CD4-positive, alpha-beta T cell treated with Interferon alpha-2 for 1 hour (primary cell): ENCODE data around the gene PLCD3.
A peak's percentile ranks its signal among the peaks of the same experiment; 100 is the strongest.

Experiments used
- DNase-seq, 2 donors: peaks; one replicate each; pipeline ENCODE4 v3.0.0-alpha.2; 2020 to 2022

The PLCD3 gene

DNA sequence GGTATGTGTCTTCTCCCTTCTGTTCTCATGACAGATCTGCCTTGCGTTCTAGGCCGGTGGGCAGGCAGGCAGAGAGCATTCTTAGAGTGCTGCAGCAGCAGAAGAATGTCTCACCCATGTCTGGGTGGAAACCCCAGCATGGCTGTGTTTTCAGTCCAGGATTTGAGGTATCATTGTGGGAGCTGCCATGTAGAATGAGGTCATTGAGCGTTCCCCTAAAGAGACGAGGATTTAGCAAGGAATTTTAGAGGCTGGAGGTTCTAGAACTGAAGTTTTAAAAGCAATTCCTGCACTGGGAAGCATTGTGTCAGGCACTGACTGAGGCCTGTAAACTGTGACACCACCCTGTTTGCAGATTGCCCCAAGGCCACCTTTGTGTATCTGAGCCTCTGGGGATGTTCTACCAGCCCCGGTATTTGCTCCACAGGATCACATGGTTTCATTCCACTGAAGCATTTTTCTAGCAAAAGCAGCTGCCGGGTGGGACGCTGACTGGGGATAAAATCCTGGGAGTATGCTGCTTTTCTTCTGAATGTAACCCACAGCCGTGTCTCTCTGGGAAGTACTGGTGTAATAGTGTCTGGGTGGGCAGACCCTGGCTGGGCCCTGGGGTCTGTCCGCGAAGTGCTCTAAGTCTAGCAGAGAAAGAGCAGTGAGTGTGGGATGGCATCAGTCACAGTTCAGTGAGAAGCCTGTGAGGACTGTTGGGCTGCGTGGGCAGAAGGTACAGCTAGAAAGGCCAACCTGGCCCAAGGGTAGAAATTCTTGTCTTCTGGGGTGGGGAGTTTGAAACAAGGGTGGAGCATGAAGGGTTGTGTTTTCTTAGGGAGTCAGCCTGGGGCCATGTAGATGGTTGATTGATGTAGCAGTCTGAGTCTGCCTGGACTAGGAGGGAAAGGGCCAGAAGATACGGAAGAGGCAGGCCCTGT, 30.2 kb downstream of the PLCD3 start:
- no peak for DNase-seq

GRCh38 chr17:45101546-45101882, 30.8 kb downstream of the PLCD3 start:
- DNase-seq, result no peak

- DNase-seq, result peak; percentile 72 to 74
Observed at GRCh38 chr17:45098869-45099616, 33.3 kb downstream of the PLCD3 start.

- DNase-seq, result no peak
Observed at GRCh38 chr17:45098081-45098868, 34.0 kb downstream of the PLCD3 start.

DNA sequence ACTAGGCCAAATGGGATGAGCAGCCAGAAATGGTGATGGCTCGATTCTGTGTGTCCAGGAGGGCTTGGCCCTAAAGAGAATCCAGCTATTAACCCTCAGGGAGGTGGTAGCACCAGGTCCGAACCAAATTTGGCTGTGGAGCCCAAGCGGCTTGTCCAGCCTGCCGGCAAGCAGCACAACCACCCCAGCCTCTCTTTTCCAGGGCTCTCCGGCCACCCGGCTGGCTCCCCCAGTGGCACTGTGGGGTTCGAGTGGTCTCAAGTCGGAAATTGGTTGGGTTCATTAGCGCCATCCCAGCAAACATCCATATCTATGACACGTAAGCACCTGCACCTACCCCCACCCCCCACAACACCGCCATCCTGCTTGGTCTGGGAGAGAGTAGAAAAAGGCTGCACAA, 35.4 kb downstream of the PLCD3 start:
- no peak for DNase-seq

- peak in 1 of 2 donors; percentile 16 for DNase-seq
Observed at GRCh38 chr17:45096141-45096540, 36.2 kb downstream of the PLCD3 start.

DNA sequence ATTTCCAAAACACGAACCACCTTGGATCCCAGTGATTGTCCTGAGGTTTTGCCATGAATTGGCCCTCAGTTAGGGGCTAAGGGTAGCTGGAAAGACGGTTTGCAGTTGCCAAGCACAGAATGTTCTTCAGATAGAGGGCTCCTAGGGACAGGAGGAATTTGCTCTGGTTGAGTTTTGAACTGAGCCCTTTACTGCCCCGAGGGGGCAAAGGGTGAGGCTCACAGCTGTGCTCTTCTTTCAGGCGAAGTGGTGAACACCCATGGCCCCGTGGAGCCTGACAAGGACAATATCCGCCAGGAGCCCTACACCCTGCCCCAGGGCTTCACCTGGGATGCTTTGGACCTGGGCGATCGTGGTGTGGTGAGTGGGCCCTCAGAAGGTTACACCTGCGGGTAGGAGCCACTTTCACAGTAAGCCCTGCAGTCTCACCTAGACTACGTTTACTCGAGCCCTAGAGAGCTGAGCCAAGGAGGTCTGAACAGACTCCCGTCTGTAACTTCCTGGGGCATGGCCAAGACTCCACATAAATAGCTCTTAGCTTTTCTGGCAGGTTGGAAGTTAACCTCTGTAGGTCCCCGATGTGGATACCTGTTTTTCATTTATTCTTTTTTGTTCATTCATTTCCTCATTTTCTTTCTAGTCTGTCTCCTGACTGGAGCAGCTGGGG, 38.7 kb downstream of the PLCD3 start:
- no peak for DNase-seq

DNA sequence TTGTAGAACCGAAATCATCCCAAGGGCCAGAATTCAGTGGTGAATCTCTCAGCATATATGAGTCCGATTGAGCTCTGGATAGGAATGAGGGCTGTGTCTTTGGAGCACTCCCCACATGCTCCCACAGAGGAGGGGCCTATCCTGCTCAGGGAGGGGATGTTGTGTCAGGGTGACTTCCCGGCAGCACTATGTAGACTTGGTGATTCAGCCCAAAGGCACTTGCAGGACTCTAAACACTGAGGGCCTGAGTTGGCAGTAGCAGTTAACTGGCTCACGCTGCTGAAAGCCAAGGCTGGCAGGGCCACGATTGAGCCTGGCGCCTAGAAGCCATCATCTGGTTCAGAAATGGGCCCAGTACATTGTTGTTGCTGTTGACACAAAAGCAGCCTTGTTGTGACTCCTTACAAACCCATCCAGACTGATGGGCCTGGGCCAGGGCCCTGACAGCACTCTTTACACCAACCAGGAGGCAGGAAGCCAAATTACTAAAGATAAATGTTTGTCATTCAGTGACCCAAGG, 39.3 kb downstream of the PLCD3 start:
- DNase-seq, result no peak

DNA sequence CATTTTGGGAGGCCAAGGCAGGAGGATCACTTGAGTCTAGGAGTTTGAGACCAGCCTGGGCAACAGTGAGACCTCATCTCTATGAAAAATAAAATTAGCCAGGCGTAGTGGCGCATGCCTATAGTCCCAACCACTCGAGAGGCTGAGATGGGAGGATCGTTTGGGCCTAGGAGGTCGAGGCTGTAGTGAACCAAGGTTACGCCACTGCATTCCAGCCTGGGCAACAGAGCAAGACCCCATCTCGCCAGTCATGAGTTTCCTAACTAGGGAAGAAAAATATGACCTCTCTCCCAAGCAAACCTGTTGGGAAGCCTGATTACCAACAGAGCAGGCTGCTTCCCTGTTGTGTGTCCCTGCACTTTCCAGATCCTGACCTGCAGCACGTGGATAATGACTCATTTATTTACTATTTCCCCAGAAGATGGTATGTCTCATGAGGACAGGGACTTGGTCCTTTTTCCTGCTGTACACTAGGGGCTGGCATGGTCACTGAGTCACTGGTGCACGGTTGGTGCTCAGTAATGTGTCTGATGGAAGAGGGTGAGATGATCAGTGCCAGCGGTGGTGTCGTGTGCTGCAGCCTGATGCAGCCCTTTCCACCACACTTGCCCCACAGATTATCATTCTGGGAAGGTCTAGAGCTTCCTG, 40.4 kb downstream of the PLCD3 start:
- DNase-seq, result no peak

DNA sequence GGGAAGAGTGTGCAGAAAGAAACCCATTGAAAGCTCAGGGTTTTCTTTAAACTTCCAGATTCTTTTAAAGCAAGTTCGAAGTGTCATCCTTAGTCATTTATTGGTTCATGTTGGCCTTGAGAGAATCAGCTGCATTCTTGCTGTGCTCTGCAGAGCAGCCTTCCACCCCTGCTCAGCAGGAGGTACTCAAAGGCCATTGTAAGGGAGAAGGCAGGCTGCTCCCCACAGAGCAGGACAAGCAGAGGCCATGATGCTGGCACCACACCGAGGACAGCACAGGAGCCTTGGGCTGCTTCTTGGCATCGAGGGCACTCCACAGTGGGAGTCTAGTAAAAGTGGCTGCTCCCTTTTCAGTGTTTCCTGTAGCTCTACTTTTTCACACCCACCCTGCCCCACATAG, 41.6 kb downstream of the PLCD3 start:
- DNase-seq, result no peak

DNA sequence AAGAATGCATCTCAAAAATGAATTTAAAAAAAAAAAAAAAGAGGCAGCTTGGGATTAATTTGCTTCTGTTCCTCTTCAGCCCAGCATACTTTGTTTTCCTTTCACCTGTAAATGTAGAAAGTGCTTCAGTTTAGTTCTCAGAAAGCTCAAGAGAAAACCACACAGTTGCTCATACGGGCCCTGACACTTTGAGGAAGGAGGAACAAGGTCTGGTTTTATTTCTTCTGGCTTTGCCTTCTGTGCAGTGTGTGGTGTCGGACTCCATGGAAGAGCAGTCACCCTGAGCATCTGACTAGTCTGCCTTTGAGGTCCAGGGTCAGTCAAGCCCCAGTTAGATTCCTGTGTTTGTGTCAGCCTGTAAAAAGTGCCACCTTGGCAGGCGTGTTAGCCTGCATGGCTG, 43.6 kb downstream of the PLCD3 start:
- DNase-seq, result no peak

GRCh38 chr17:45087978-45088377, 44.3 kb downstream of the PLCD3 start:
- no peak for DNase-seq

DNA sequence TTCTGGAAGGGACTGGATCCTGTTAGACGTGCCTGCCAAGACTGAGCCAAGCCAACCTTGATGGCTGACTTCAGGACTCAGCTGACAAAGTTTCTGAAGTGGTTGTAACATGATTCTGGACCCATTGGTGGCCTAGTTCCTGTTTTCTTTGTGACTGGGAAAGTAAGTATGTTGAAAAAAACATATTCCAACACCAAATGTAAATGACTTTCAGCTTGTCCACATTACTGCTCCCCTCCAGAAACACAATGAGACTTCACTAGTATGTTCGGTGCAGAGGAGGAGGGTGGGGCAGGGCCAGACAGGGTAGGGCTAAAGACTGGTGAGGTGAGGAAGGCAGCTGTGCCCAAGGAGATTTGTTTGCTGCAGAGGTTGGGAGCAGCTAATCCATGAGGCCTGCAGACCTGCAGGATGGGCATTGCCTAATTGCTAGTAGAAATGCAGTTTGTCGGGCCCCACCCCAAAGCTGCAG, 44.8 kb downstream of the PLCD3 start:
- DNase-seq, result no peak

DNA sequence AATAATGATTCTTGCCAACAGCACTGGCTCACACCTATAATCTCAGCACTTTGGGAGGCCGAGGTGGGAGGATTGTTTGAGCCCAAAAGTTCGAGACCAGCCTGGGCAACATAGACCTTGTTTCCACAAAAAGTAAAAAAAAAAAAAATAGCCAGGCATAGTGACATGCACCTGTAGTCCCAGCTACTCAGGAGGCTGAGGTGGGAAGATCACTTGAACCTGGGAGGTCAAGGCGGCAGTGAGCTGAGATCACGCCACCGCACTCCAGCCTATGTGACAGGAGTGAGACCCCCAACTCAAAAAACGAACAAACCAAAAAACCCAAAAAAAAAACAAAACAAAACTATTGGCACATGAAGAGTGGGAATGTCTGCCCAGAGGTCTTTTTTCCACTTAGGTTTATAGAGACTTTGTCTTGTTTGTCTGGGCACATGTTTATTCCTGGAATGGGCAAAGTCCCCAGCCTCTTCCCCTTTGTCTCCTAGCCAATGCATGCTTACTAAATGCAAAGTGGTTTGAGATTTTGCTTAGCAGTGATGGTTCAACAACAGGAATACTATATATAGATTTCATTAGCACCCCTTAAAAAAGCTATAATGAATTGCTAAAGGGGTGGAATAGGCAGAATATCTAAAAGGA, 45.3 kb downstream of the PLCD3 start:
- DNase-seq, result no peak

DNA sequence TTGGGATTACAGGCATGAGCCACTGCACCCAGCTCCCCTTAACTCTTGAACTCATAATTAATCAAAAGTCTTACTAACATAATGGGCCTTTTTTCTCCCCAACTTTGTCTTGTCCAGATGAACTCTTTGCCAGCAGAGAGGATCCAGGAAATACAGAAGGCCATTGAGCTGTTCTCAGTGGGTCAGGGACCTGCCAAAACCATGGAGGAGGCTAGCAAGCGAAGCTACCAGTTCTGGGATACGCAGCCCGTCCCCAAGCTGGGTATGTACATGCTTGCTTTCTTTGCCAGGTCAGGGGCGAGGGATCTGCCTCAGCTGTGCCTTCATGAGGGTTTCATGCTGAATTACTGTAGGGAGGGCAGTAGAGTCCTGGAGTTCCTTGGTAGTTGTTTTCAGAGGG, 45.9 kb downstream of the PLCD3 start:
- DNase-seq, result no peak

- DNase-seq, result no peak
Observed at GRCh38 chr17:45081047-45081703, 51.1 kb downstream of the PLCD3 start.

DNA sequence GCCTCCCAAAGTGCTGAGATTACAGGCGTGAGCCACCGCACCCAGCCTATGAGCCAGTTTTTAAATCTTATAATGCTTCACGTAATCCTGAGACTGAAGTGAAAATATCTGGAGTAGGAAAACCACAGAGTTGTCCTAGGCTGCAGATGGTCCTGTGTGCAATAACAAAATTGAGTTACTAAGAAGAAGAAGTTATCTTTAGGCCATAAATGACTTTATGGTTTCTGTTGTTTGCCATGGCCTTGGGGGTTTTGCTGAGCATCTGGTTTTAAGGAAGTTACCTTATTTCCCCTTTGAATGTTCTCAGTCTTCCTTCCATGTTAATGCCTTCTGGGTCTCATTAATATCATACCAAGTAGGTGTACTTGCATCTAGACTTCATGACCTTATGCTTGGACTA, 54.7 kb downstream of the PLCD3 start:
- no peak for DNase-seq

- no peak for DNase-seq
Observed at GRCh38 chr17:45073414-45074070, 58.8 kb downstream of the PLCD3 start.

- DNase-seq, result no peak
Observed at GRCh38 chr17:45070809-45071208, 61.5 kb downstream of the PLCD3 start.

DNA sequence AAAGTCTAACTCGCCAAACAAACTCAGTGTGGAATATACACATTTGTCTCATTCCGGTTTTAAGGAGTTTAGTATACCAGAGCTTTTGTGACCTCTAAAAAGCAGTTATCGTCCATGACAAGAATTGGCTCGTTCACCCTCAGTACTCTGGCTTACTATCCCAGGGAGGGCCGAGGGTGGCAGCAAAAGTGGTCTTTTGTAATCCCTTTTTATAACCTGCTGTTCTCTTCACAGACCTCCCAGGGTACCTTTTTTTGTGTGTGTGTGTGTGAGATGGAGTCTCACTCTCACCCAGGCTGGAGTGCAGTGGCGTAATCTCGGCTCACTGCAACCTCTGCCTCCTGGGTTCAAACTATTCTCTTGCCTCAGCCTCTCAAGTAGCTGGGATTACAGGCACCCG, 62.3 kb downstream of the PLCD3 start:
- no peak for DNase-seq
